PFSK-1 (cell line): ENCODE measurements around the gene NF2.

ENCODE experiments used
- POLR2AphosphoS5 ChIP-seq: IDR thresholded peaks from 2 replicates; pipeline ENCODE4 v1.6.1; 2012; ENCODE audit warnings: low read depth, mild to moderate bottlenecking, control low read depth, low read length, moderate library complexity
- SIN3A ChIP-seq: IDR thresholded peaks from 2 replicates; pipeline ENCODE4 v1.6.1; 2012; ENCODE audit warnings: mild to moderate bottlenecking, low read length, moderate library complexity, borderline replicate concordance; ENCODE audit not compliant: insufficient read depth
- TF ChIP-seq, protein P1 (sequence below), 2 experiments: IDR thresholded peaks; 2 replicates each; pipeline versions ENCODE4 v1.6.1 to v1.8.0; 2011 to 2012; ENCODE audit warnings: low read depth in 2 of 2, low read length in 2 of 2, control low read depth in 1 of 2, inconsistent platforms in 1 of 2, mild to moderate bottlenecking in 1 of 2, moderate library complexity in 1 of 2; ENCODE audit not compliant: insufficient read depth in 1 of 2

DNA sequence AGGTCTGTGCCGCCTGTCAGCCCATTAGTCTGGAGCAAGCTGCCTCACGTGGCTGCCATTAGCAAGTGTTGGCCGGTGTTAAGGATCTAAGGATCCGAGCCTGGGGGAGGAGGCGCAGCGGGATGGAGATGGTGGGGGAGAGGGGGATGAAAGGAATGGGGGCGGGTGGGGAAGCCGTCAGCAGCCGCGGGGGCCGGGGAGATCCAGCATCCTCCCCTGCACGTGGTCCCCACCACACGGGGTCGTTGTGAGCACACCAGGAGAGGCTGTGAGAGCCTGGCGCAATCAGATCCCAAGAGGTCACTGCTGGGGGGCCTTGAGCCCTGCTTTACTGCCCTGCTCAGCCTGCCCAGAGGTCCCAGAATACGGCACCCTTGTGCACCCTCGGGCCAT lies 123.7 kb downstream of the NF2 start:
- TF ChIP-seq, protein P1, sequence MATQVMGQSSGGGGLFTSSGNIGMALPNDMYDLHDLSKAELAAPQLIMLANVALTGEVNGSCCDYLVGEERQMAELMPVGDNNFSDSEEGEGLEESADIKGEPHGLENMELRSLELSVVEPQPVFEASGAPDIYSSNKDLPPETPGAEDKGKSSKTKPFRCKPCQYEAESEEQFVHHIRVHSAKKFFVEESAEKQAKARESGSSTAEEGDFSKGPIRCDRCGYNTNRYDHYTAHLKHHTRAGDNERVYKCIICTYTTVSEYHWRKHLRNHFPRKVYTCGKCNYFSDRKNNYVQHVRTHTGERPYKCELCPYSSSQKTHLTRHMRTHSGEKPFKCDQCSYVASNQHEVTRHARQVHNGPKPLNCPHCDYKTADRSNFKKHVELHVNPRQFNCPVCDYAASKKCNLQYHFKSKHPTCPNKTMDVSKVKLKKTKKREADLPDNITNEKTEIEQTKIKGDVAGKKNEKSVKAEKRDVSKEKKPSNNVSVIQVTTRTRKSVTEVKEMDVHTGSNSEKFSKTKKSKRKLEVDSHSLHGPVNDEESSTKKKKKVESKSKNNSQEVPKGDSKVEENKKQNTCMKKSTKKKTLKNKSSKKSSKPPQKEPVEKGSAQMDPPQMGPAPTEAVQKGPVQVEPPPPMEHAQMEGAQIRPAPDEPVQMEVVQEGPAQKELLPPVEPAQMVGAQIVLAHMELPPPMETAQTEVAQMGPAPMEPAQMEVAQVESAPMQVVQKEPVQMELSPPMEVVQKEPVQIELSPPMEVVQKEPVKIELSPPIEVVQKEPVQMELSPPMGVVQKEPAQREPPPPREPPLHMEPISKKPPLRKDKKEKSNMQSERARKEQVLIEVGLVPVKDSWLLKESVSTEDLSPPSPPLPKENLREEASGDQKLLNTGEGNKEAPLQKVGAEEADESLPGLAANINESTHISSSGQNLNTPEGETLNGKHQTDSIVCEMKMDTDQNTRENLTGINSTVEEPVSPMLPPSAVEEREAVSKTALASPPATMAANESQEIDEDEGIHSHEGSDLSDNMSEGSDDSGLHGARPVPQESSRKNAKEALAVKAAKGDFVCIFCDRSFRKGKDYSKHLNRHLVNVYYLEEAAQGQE (IDR thresholded peaks at IDR 0.05; ENCODE audit: insufficient read depth in 1 of 2, low read depth in 2 of 2, low read length in 2 of 2) = no peak
- no peak for TF ChIP-seq POLR2AphosphoS5
- no peak for TF ChIP-seq SIN3A
